H1 (cell line): ENCODE measurements around the gene RNU5D-1. TPM values are rescaled to one million over a fixed set of nuclear protein-coding genes. Genes with fewer than 3 reads are reported as not detected.

ENCODE experiments used
- ASH2L ChIP-seq: fragments of 200-600, 300-600 bp; sonication (generic); IDR thresholded peaks from one replicate; pipeline ENCODE4 v1.7.1; 2017; ENCODE audit warnings: low read length
- CHD2 ChIP-seq: IDR thresholded peaks from 2 replicates; pipeline ENCODE4 v1.6.1; 2012; ENCODE audit warnings: low read length, improper control_type of control experiment
- POLR2A ChIP-seq, 2 experiments: IDR thresholded peaks; 1 replicate in 1 of 2; 2 replicates in 1 of 2; pipeline ENCODE4 v1.6.1; 2011; ENCODE audit warnings: low read depth in 2 of 2, low read length in 2 of 2, mild to moderate bottlenecking in 2 of 2; ENCODE audit errors: control extremely low read depth in 1 of 2
- polyA plus RNA-seq, 7 experiments: library from polyadenylated mRNA; depleted of rRNA in 3 of 7; stranded (reverse) in 5 of 7; unstranded in 2 of 7; fragments of >200 nt in 5 of 7; fragments of 200-250 nt in 2 of 7; gene quantifications; 1 replicate in 5 of 7; 2 replicates in 1 of 7; 4 replicates in 1 of 7; pipeline versions ENCODE4 v1.2.1 to v1.2.3, GENCODE V29; 2011 to 2013; ENCODE audit warnings: missing spikeins in 2 of 7, mixed read lengths in 2 of 7
- total RNA-seq: library from RNA; stranded (reverse); fragmentation: NEBNext Ultra II Directional; extraction: Animal tissue kit (Norgen Biotek cat#: 25700); gene quantifications from 2 replicates; pipeline ENCODE4 v1.2.1, GENCODE V29; 2021

Gene RNU5D-1
- total and polyA plus RNA-seq, 2 of the 8 experiments (the other 6 are each of a cell fraction or from before 2014, with no cell fraction given) = under 0.01 TPM; not detected in 1

DNA sequence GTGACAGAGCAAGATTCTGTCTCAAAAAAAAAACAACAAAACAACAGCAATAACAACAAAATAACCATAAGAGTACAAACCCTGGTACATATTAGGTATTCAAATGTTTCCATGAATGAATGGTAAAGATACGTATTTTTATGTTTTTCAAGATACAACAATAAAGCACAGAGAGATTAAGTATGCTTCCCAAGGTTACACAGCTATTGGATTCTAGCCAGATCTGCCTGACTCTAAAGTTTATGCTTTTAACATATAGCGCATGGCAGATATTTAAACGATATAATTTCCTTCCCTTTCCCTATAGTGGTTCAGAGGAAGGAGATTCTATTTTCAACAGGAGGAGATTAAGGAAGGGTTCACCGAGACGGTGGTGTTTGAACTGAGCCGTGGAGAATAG lies 25.5 kb downstream of the RNU5D-1 start (continued):
- TF ChIP-seq ASH2L (no peak), POLR2A (IDR thresholded peaks at IDR 0.05; ENCODE audit: control extremely low read depth in 1 of 2, low read depth in 2 of 2, low read length in 2 of 2) (no peak), CHD2 (no peak)
- TF ChIP-seq, all 59 proteins: peak for 0
